RPMI8226 (cell line): ENCODE results near the gene METTL24.
"Not testable (repeated sequence)": the region's sequence is repeated elsewhere in the genome, so short reads cannot be mapped to it uniquely, and the experiment has no call there.

ENCODE experiments used
- DNase-seq: peaks from one replicate; pipeline ENCODE4 v3.0.0-alpha.2; 2015

METTL24 gene

GRCh38 chr6:110359556-110359955 is 1.4 kb upstream of the METTL24 start:
- no peak for DNase-seq

GRCh38 chr6:110358553-110359160 is 508 bp upstream of the METTL24 start:
- no peak for DNase-seq

GRCh38 chr6:110357298-110357663 is 868 bp downstream of the METTL24 start:
- no peak for DNase-seq

GRCh38 chr6:110356778-110357177 is 1.4 kb downstream of the METTL24 start:
- DNase-seq = no peak

- DNase-seq = no peak
Measured at GRCh38 chr6:110355727-110356126, 2.4 kb downstream of the METTL24 start.

GRCh38 chr6:110355022-110355421 is 3.1 kb downstream of the METTL24 start:
- no peak for DNase-seq

- DNase-seq = no peak
Measured at GRCh38 chr6:110354153-110354552, 4.0 kb downstream of the METTL24 start.

GRCh38 chr6:110353457-110354001 is 4.6 kb downstream of the METTL24 start:
- DNase-seq = no peak

GRCh38 chr6:110352563-110353262 is 5.4 kb downstream of the METTL24 start:
- DNase-seq = no peak

GRCh38 chr6:110351986-110352385 is 6.2 kb downstream of the METTL24 start:
- no peak for DNase-seq

GRCh38 chr6:110351546-110351945 is 6.6 kb downstream of the METTL24 start:
- DNase-seq = no peak

GRCh38 chr6:110350593-110350992 is 7.6 kb downstream of the METTL24 start:
- not testable (repeated sequence) for DNase-seq

GRCh38 chr6:110348961-110349690 is 9.0 kb downstream of the METTL24 start:
- no peak for DNase-seq

- no peak for DNase-seq
Measured at GRCh38 chr6:110345025-110345424, 13.1 kb downstream of the METTL24 start.

- no peak for DNase-seq
Measured at GRCh38 chr6:110342759-110343158, 15.4 kb downstream of the METTL24 start.

GRCh38 chr6:110341663-110342596 is 16.2 kb downstream of the METTL24 start:
- no peak for DNase-seq

- no peak for DNase-seq
Measured at GRCh38 chr6:110341067-110341466, 17.1 kb downstream of the METTL24 start.

GRCh38 chr6:110340392-110340965 is 17.7 kb downstream of the METTL24 start:
- no peak for DNase-seq

GRCh38 chr6:110338820-110339470 is 19.2 kb downstream of the METTL24 start:
- no peak for DNase-seq

- DNase-seq = no peak
Measured at GRCh38 chr6:110337486-110337885, 20.7 kb downstream of the METTL24 start.

GRCh38 chr6:110334423-110335180 is 23.5 kb downstream of the METTL24 start:
- DNase-seq = no peak
